ENCODE measurements around the gene TEX52.

TEX52 gene

GRCh38 chr12:2811801-2812200 is 45.0 kb downstream of the TEX52 start:
- no peaks in the 10 kb centered on the region for H3K4me1 ChIP-seq
- no peak for TF ChIP-seq CTCF (IDR thresholded peaks at IDR 0.05)
- no peaks in the 10 kb centered on the region for H3K27me3 ChIP-seq (ENCODE audit: control insufficient read depth, insufficient read depth, low read length)
- H3K79me2 ChIP-seq = peaks cover 12% of the 10 kb centered on the region
- H3K4me3 ChIP-seq (ENCODE audit: low read depth, low read length) = peak overlapping the region; percentile 98
- no peaks in the 10 kb centered on the region for H3K9me3 ChIP-seq (ENCODE audit: control insufficient read depth, low read length)
- no peaks in the 10 kb centered on the region for H3K36me3 ChIP-seq (ENCODE audit: control insufficient read depth, insufficient read depth, low read length)
- peak overlapping the region; percentile 77 for H3K4me2 ChIP-seq (ENCODE audit: low read length)
- peak overlapping the region; percentile 95 for H3K27ac ChIP-seq
- peak overlapping the region; percentile 95 for H2AFZ ChIP-seq
- H3K9ac ChIP-seq = no peak overlapping the region

- H3K36me3 ChIP-seq (ENCODE audit: control insufficient read depth, insufficient read depth, low read length) = no peaks in the 10 kb centered on the region
Measured at GRCh38 chr12:2806700-2807099, 50.1 kb downstream of the TEX52 start.

GRCh38 chr12:2805143-2805520 is 51.7 kb downstream of the TEX52 start:
- H3K27me3 ChIP-seq (ENCODE audit: control insufficient read depth, insufficient read depth, low read length) = no peaks in the 10 kb centered on the region

More at GRCh38 chr12:2806700-2807099, 50.1 kb downstream of the TEX52 start:
- H3K4me3 ChIP-seq (ENCODE audit: low read depth, low read length) = no peak overlapping the region
- H3K4me2 ChIP-seq (ENCODE audit: low read length) = no peak overlapping the region
- no peak for TF ChIP-seq CTCF (IDR thresholded peaks at IDR 0.05)
- no peak overlapping the region for H3K9ac ChIP-seq
- no peak overlapping the region for H3K27ac ChIP-seq
- peaks cover 10% of the 10 kb centered on the region for H3K4me1 ChIP-seq
- no peaks in the 10 kb centered on the region for H3K27me3 ChIP-seq (ENCODE audit: control insufficient read depth, insufficient read depth, low read length)
- no peak overlapping the region for H2AFZ ChIP-seq
- no peaks in the 10 kb centered on the region for H3K79me2 ChIP-seq
- H3K9me3 ChIP-seq (ENCODE audit: control insufficient read depth, low read length) = no peaks in the 10 kb centered on the region

GRCh38 chr12:2804393-2805142 is 52.3 kb downstream of the TEX52 start:
- Histone ChIP-seq H3K79me2 (no peaks in the 10 kb centered on the region), H3K4me1 (peaks cover 10% of the 10 kb centered on the region), H3K9ac (no peak overlapping the region), H3K4me3 (ENCODE audit: low read depth, low read length) (no peak overlapping the region), H3K4me2 (ENCODE audit: low read length) (no peak overlapping the region), H3K9me3 (ENCODE audit: control insufficient read depth, low read length) (no peaks in the 10 kb centered on the region), H3K36me3 (ENCODE audit: control insufficient read depth, insufficient read depth, low read length) (no peaks in the 10 kb centered on the region), H2AFZ (no peak overlapping the region), H3K27me3 (ENCODE audit: control insufficient read depth, insufficient read depth, low read length) (no peaks in the 10 kb centered on the region), H3K27ac (peak overlapping the region; percentile 30)
- no peak for TF ChIP-seq CTCF (IDR thresholded peaks at IDR 0.05)

More at GRCh38 chr12:2805143-2805520, 51.7 kb downstream of the TEX52 start:
- no peak overlapping the region for H3K4me2 ChIP-seq (ENCODE audit: low read length)
- TF ChIP-seq CTCF (IDR thresholded peaks at IDR 0.05) = no peak
- H3K9me3 ChIP-seq (ENCODE audit: control insufficient read depth, low read length) = no peaks in the 10 kb centered on the region
- no peak overlapping the region for H3K9ac ChIP-seq
- H3K27ac ChIP-seq = no peak overlapping the region
- no peaks in the 10 kb centered on the region for H3K79me2 ChIP-seq
- H3K36me3 ChIP-seq (ENCODE audit: control insufficient read depth, insufficient read depth, low read length) = no peaks in the 10 kb centered on the region
- H3K4me3 ChIP-seq (ENCODE audit: low read depth, low read length) = no peak overlapping the region
- peaks cover 10% of the 10 kb centered on the region for H3K4me1 ChIP-seq
- H2AFZ ChIP-seq = no peak overlapping the region
